Suppressor macrophage treated with lipopolysaccharide for 4 hours (primary cell): ENCODE data around the gene RFX6.
A peak's percentile ranks its signal among the peaks of the same experiment; 100 is the strongest.

ENCODE experiments used
- DNase-seq: peaks from one replicate; pipeline ENCODE4 v3.0.0-alpha.2; 2020

The RFX6 gene

GRCh38 chr6:116894669-116895068 lies 17.6 kb downstream of the RFX6 start:
- no peak for DNase-seq

- no peak for DNase-seq
Measured at GRCh38 chr6:116895935-116896334, 18.9 kb downstream of the RFX6 start.

- DNase-seq, result no peak
Measured at GRCh38 chr6:116902634-116903033, 25.6 kb downstream of the RFX6 start.

- DNase-seq, result no peak
Measured at GRCh38 chr6:116922853-116923548, 46.0 kb downstream of the RFX6 start.

GRCh38 chr6:116924245-116924644 lies 47.2 kb downstream of the RFX6 start:
- no peak for DNase-seq

GRCh38 chr6:116925088-116925794 lies 48.2 kb downstream of the RFX6 start:
- no peak for DNase-seq

GRCh38 chr6:116928677-116929076 lies 51.6 kb downstream of the RFX6 start:
- DNase-seq, result no peak

GRCh38 chr6:116929825-116930224 lies 52.8 kb downstream of the RFX6 start:
- no peak for DNase-seq

- no peak for DNase-seq
Measured at GRCh38 chr6:116931456-116931855, 54.4 kb downstream of the RFX6 start.

- no peak for DNase-seq
Measured at GRCh38 chr6:116932496-116932895, 55.5 kb downstream of the RFX6 start.

- DNase-seq, result no peak
Measured at GRCh38 chr6:116933485-116933884, 56.4 kb downstream of the RFX6 start.

- no peak for DNase-seq
Measured at GRCh38 chr6:116938305-116938704, 61.3 kb downstream of the RFX6 start.

- DNase-seq, result no peak
Measured at GRCh38 chr6:116941727-116942126, 64.7 kb downstream of the RFX6 start.

- DNase-seq, result no peak
Measured at GRCh38 chr6:116945809-116946208, 68.8 kb downstream of the RFX6 start.

GRCh38 chr6:116948533-116949304 lies 71.7 kb downstream of the RFX6 start:
- DNase-seq, result no peak

GRCh38 chr6:116949964-116950363 lies 72.9 kb downstream of the RFX6 start:
- no peak for DNase-seq

GRCh38 chr6:116954335-116954734 lies 77.3 kb downstream of the RFX6 start:
- DNase-seq, result no peak

GRCh38 chr6:116954938-116955337 lies 77.9 kb downstream of the RFX6 start:
- DNase-seq, result no peak

GRCh38 chr6:116955773-116956172 lies 78.7 kb downstream of the RFX6 start:
- no peak for DNase-seq

- no peak for DNase-seq
Measured at GRCh38 chr6:116963972-116964371, 86.9 kb downstream of the RFX6 start.

- DNase-seq, result no peak
Measured at GRCh38 chr6:116966675-116967576, 89.9 kb downstream of the RFX6 start.

GRCh38 chr6:116969211-116969863 lies 92.3 kb downstream of the RFX6 start:
- peak; percentile 54 for DNase-seq
